ENCODE measurements around the gene SEC61A2.
"Not testable (repeated sequence)": the region's sequence is repeated elsewhere in the genome, so short reads cannot be mapped to it uniquely, and the experiment has no call there.

Gene SEC61A2

DNA sequence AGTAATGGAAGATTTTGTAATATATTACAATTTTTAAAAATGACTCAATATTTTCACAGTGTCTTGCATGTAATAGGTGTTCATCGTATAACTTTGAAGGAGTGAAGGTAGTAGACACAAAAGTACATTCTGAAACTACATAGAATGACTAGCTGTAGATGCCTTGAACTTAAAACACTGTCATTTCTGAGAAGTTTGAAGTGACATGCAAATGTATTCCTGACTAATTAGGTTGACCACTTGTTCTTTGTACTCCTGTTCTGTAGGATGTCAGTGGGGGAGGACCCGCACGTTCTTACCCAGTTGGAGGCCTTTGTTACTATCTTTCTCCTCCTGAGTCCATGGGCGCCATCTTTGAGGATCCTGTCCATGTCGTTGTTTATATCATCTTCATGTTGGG lies 31.2 kb downstream of the SEC61A2 start:
- no peak for DNase-seq (ENCODE audit: low read depth)

DNA sequence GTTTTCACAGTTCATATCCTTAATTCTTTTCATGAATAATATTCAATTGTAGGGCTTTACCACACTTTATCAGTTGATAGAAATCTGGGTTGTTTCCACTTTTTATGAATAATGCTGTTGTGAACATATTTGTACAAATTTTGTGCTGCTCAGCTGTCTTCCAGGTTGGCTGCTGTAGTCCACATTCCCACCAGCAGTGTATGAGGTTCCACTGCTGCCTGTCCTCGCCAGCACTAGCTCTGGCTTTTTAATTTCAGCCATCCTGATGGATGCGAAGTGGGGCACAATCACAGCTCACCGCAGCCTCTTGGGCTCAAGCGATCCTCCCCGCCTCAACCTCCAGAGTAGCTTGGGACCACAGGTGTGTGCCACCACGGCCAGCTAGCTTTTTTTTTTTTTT lies 33.5 kb downstream of the SEC61A2 start:
- no peak for DNase-seq (ENCODE audit: low read depth)

GRCh38 chr10:12164085-12164484 lies 34.6 kb downstream of the SEC61A2 start:
- DNase-seq (ENCODE audit: low read depth), result no peak

GRCh38 chr10:12165036-12165435 lies 35.6 kb downstream of the SEC61A2 start:
- DNase-seq (ENCODE audit: low read depth), result no peak

DNA sequence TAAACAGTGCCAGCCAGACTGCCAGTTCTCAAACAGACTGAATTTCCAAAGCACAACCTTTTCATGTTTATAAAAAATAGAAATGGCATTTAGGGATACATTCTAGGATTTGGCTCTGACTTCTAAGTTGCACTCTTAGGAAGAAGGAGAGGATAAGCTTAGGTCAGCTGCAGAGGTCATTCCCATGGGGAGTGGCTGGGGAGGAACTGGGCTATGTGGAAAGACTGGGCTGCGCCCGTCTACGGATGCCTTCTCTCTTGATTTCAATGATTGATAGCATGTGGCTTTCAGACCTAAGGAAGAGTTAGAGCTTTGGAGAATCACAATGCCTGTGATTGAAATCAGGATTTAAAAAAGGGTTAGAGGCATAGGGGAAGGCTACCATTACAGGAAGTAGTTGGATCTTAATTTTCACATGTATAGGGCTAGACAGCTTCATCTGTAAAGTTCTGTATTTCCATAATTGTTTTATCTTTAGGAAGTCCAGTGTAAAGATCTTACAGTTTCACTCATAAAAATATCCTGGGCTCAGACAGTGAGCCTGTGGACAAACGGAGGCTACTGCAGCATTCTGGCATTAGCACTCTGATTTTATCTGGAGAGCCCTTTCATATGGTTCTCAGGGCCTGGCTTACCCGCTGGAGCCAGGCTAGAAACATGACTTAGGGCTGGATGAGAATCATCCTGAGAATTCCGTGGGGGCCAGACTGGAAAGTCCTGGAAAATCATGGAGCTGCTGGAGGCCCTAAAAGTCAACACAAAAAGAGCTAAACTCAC lies 36.7 kb downstream of the SEC61A2 start:
- no peak for DNase-seq (ENCODE audit: low read depth)

DNA sequence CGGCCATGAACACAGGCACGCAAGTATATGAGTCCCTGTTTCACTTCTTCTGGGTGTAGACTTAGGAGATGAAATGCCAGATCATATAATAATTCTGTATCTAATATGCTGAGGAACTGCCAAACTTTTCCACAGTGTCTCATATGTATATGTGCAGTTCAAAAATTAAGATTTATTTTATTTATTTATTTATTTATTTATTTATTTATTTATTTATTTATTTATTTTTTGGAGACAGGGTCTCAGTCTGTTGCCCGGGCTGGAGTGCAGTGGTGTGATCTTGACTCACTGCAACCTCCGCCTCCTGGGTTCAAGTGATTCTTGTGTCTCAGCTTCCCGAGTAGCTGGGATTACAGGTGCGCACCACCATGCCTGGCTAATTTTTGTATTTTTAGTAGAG lies 42.0 kb downstream of the SEC61A2 start:
- DNase-seq (ENCODE audit: low read depth), result not testable (repeated sequence)

DNA sequence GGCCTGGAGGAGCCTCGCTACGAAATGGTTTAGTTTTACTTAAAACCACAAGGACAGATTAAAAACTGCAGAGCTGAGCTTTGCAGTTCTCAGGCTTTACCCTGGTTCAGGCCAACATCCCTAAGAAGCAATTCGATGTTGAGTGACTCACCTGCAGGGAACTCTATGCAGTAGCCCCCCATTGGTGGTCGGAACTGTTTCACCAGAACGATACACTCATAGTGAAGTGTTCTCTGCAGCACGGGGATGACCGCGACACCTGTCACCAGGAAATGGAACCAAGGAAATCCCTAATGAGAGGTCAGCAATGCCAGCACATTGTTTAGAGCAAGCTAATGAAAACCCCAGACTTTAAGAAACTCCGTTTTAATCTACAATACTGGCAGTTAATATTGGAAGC lies 48.2 kb downstream of the SEC61A2 start:
- DNase-seq (ENCODE audit: low read depth), result no peak

DNA sequence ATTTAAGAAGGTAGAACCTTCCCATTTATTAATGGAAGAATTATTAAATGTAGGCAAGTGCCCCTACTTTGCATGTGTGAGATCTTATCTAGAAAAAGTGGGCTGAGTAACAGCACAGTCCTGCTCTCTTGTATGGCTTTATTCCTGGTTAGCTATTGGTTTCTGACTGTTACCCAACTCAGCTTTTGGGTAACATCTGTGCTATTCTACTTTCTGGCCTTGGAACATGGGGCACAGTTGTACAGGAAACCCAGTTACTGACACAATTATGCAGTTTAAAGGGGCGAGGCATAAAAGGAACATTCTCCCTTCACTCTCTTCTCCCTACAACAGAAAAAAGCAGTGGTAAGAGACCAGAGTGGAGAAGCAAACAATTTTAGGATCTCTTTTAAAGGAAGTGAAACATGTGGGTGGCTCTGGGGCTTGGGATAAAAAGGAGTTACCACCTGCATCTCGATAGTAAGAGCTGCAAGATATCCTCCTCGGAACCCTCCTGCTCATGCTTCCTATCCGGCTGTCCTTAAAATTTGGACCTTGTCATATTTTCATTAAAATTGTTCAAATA lies 50.2 kb downstream of the SEC61A2 start:
- no peak for DNase-seq (ENCODE audit: low read depth)

DNA sequence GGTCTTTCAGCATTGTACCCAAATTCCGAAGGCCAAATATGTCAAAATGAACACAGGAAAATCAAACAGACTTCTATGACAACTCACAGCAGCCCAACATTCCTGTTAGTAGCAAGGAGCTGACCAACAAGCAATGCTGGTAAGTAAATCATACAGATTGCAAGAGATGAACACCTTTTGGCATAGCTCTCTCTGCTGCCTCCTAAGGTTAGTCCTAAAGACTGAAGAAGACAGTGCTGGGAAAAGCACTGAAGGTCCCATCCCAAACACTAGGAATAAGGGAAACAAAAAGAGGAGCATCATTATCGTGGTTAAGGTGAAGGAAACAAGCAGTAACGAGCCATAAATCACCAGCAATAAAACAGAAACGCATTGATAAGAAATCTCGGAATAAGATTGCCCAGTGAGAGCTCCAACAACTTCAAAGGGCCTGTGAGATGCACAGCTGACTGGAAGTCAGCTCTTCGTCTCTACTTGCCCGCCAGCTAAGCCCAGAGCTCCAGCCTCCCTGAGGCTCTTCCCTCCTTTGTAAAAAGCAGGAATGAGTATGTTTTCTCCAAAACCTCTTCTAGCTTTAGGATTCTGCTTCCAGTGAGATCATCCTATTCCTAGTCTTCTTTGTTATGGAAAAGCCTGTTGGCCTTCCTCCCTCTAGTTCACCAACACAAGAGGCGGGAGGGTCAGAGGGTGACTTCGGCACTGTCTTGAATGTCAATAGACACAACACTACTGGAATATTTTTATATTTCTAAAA lies 50.9 kb downstream of the SEC61A2 start:
- DNase-seq (ENCODE audit: low read depth), result no peak

DNA sequence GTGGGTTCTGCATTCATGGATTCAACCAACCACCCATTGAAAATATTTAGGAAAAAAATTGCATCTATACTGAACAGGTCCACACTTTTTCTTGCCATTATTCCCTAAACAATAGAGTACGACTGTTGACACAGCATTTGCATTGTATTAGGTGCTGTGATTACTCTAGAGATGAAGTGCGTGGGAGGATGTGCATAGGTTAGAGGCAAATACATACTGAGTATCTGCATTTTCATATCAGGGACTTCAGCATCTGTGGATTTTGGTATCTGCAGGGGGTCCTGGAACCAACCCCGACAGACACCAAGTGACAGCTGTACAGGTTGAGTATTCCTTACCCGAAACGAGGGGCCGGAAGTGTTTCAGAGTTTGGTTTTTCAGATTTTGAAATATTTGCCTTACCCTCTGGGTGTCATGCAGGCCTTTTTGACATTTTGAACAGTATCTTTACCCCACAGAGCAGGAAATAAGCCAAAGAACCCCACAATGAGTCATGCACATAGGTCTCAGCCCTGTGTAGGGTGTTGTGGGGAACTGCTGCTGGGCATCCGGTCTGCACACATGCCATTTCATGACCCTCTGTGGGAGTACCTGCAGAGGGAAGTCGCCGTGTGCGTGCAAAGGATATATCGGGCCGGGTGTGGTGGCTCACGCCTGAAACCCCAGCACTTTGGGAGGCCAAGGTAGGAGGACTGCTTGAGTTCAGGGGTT lies 51.7 kb downstream of the SEC61A2 start:
- no peak for DNase-seq (ENCODE audit: low read depth)

- DNase-seq (ENCODE audit: low read depth), result no peak
Observed at GRCh38 chr10:12184165-12184564, 54.7 kb downstream of the SEC61A2 start.

DNA sequence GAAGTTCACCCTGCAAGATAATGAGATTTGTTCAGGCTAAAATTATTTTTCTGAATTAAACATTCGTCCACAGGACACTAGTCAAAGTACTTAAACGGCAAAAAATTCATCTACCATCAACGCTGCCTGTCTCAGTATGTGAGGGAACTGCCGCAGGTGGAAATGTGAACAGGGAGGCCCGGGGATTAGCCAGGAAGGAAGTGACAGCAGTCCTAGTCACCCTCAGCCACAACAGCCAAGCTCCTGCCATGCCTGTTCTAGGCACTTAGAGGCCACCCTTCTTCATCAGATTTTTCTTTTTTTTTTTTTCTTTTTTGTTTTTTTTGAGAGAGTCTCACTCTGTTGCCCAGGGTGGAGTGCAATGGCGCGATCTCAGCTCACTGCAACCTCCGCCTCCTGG lies 56.8 kb downstream of the SEC61A2 start:
- no peak for DNase-seq (ENCODE audit: low read depth)

- DNase-seq (ENCODE audit: low read depth), result no peak
Observed at GRCh38 chr10:12187321-12187905, 57.9 kb downstream of the SEC61A2 start.

DNA sequence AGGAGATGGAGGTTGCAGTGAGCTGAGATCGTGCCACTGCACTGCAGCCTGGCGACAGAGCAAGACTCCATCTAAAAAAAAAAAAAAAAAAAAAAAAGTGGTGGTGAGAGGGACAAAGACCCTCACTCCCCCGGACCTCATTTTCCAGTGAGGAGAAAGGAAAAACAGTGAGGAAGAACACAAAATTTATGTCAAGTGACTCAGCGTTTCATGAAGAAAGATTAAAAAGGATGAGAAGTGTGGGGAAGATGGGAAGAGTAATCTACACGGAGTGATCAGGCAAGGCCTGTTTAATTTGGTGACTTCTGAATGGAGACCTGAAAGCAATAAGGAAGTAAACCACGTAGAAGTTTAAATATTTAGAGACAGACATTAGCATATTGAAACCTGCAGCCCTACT lies 59.2 kb downstream of the SEC61A2 start:
- no peak for DNase-seq (ENCODE audit: low read depth)

- no peak for DNase-seq (ENCODE audit: low read depth)
Observed at GRCh38 chr10:12189426-12189825, 59.9 kb downstream of the SEC61A2 start.

- peak; percentile 57 for DNase-seq (ENCODE audit: low read depth)
Observed at GRCh38 chr10:12191715-12192114, 62.2 kb downstream of the SEC61A2 start.

- DNase-seq (ENCODE audit: low read depth), result peak; percentile 56
Observed at GRCh38 chr10:12193193-12193592, 63.7 kb downstream of the SEC61A2 start.

GRCh38 chr10:12194752-12195271 lies 65.3 kb downstream of the SEC61A2 start:
- peak; percentile 61 for DNase-seq (ENCODE audit: low read depth)

DNA sequence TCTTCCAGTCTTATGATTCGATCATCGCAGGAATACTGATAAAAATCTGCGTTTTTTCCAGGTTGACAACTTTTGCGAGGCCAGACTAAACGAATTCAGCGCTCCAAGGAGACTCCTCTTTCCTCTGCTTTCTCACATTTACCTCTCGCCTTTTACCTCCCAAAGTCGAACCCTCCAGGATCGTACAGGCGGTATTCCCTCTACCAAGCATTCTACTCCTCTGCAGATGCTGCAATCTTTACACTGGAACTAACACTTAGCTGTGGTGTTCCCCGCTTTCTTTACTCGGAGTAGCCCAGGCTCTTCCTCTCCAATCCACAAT lies 65.8 kb downstream of the SEC61A2 start:
- no peak for DNase-seq (ENCODE audit: low read depth)

DNA sequence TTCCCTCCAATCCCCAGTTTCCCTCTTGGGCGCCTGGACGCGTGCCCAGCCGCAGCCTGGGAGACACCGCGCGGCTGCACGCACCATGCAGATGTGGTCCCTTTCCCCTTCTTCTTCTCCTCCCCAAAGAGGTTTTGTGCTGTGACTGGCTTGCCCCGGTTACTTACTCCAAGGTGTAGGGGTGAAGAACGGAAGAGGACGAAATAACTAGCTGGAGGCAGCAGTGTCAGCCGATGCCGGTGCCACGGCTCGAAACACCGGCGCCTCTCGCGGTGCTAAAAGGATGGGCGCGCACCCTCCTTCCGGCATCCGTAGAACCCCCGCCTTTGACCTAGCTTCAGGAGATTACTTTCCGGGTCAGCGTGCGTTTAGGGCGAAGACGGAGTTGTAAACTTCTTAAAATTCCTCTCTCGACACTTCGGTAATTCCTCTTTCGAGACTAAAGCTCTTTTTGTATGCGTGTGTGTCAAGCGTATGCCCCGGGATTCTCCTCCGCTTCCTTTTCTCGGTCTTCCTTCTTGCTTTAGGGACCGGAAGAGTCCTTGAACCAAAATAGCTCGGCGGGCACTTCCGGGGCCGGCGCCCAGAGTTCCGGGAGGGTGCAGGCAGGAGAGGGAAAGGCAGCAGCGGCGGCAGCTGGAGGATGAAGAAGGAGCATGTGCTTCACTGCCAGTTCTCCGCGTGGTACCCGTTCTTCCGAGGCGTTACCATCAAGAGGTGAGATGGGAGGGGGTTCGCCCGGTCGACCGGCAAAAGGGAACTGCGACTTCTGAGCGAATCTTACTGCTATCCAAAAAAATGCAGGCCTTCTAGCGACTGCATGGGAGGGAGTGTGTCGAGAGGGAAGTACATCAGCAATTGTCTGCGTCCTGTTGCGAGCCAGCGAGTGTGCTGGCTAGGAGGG lies 66.4 kb downstream of the SEC61A2 start, which contains the start of the genes CDC123 and NUDT5:
CDC123 (plus strand) TSS at position 586 of the 904 bp plus-strand sequence; CDS start at position 644, 58 bp downstream.
NUDT5 (minus strand) TSS at position 289 of the 904 bp plus-strand sequence. CDS start 9,600 bp downstream, outside the sequence.
- DNase-seq (ENCODE audit: low read depth), result peak; percentile 88

All from fibroblast of gingiva (primary cell).